ENCODE measurements around the gene NHEJ1.

The NHEJ1 gene

DNA sequence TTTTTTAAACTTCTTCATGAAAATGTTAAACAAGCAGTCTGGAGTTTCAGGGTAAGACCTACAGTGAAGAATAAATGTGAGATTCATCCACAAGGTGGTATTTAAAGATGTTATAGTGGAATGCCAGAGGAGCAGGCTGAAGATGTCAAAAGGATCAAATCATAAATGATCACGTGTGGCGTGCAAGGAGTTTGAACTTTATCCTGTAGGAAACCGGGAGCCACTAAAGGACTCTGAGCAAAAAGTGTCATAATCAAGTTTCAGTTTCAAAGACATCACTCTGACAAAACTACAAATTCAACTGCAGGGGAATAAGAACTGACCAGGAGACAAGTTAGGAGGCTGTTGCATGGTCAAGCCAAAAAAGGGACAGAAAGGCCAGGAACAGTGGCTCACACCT, 19.9 kb downstream of the NHEJ1 start:
- Histone ChIP-seq H3K9ac (ENCODE audit: low read depth in 1 of 2, low read length in 2 of 2) (no peak overlapping the region), H3K27ac (ENCODE audit: low read depth, low read length) (no peak overlapping the region), H3K36me3 (ENCODE audit: control insufficient read depth in 1 of 2, insufficient read depth in 2 of 2, low read length in 2 of 2) (peaks cover 14 to 46% of the 10 kb centered on the region in 2 donors), H3K4me3 (ENCODE audit: low read depth in 1 of 2, low read length in 2 of 2) (no peak overlapping the region), H3K9me3 (ENCODE audit: control insufficient read depth in 1 of 2, low read length in 2 of 2) (no peaks in the 10 kb centered on the region), H3K4me1 (ENCODE audit: control insufficient read depth in 1 of 2, insufficient read depth in 2 of 2, low read length in 2 of 2) (peaks cover 0 to 9% of the 10 kb centered on the region in 2 donors), H3K27me3 (ENCODE audit: control insufficient read depth in 1 of 2, insufficient read depth in 2 of 2, low read length in 2 of 2) (no peaks in the 10 kb centered on the region)

- Histone ChIP-seq H3K36me3 (ENCODE audit: control insufficient read depth in 1 of 2, insufficient read depth in 2 of 2, low read length in 2 of 2) (peaks cover 2 to 3% of the 10 kb centered on the region in 2 donors), H3K4me1 (ENCODE audit: control insufficient read depth in 1 of 2, insufficient read depth in 2 of 2, low read length in 2 of 2) (peaks cover 0 to 3% of the 10 kb centered on the region in 2 donors), H3K27ac (ENCODE audit: low read depth, low read length) (no peak overlapping the region), H3K9ac (ENCODE audit: low read depth in 1 of 2, low read length in 2 of 2) (no peak overlapping the region), H3K4me3 (ENCODE audit: low read depth in 1 of 2, low read length in 2 of 2) (no peak overlapping the region), H3K9me3 (ENCODE audit: control insufficient read depth in 1 of 2, low read length in 2 of 2) (no peaks in the 10 kb centered on the region), H3K27me3 (ENCODE audit: control insufficient read depth in 1 of 2, insufficient read depth in 2 of 2, low read length in 2 of 2) (no peaks in the 10 kb centered on the region)
Measured at GRCh38 chr2:219133976-219134375, 26.6 kb downstream of the NHEJ1 start.

DNA sequence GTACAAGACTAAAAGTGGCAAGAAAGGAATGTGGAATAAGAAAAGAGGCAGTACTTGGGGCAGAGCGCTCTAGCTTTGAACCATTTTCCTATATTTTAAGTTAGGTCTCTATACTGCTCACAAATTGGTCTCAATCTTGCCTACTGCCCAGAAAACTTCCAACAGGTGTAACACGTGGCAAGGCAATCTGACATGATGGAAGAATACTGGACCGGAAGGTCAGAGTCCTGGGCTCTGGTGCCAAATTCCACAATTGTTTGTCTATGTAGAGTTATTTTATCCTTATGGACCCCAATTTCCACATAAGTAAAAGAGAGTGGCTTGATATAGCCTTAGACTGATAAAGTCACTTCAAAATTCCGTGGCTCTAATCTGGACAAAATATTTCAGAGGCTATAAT, 28.9 kb downstream of the NHEJ1 start:
- Histone ChIP-seq H3K9me3 (ENCODE audit: control insufficient read depth in 1 of 2, low read length in 2 of 2) (no peaks in the 10 kb centered on the region), H3K9ac (ENCODE audit: low read depth in 1 of 2, low read length in 2 of 2) (no peak overlapping the region), H3K4me1 (ENCODE audit: control insufficient read depth in 1 of 2, insufficient read depth in 2 of 2, low read length in 2 of 2) (peaks cover 17 to 25% of the 10 kb centered on the region in 2 donors), H3K4me3 (ENCODE audit: low read depth in 1 of 2, low read length in 2 of 2) (no peak overlapping the region), H3K36me3 (ENCODE audit: control insufficient read depth in 1 of 2, insufficient read depth in 2 of 2, low read length in 2 of 2) (peaks cover 0 to 2% of the 10 kb centered on the region in 2 donors), H3K27me3 (ENCODE audit: control insufficient read depth in 1 of 2, insufficient read depth in 2 of 2, low read length in 2 of 2) (no peaks in the 10 kb centered on the region), H3K27ac (ENCODE audit: low read depth, low read length) (no peak overlapping the region)

DNA sequence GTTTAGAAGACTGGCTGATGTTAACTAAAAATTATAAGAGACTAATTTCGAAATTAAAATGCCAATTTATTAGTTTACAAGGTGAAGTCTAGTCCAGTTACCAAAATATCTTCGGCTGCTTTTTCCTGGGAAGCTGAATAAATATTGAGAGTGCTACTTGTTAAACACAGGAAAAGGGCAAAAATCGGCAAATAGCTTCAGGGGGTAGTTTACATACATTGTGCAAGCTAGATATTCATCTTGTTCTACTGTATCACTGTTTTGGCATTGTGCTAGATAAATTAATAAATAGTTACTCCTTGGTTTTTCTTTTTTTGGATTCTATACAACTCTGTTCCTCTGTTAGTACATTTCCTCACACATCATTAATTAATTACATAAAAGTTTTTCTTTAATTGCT, 29.3 kb downstream of the NHEJ1 start:
- H3K36me3 ChIP-seq (ENCODE audit: control insufficient read depth in 1 of 2, insufficient read depth in 2 of 2, low read length in 2 of 2): peaks cover 0 to 2% of the 10 kb centered on the region in 2 donors
- H3K4me1 ChIP-seq (ENCODE audit: control insufficient read depth in 1 of 2, insufficient read depth in 2 of 2, low read length in 2 of 2): peaks cover 20 to 29% of the 10 kb centered on the region in 2 donors
- H3K27ac ChIP-seq (ENCODE audit: low read depth, low read length): no peak overlapping the region
- no peaks in the 10 kb centered on the region for H3K27me3 ChIP-seq (ENCODE audit: control insufficient read depth in 1 of 2, insufficient read depth in 2 of 2, low read length in 2 of 2)
- H3K9ac ChIP-seq (ENCODE audit: low read depth in 1 of 2, low read length in 2 of 2): no peak overlapping the region
- H3K9me3 ChIP-seq (ENCODE audit: control insufficient read depth in 1 of 2, low read length in 2 of 2): no peaks in the 10 kb centered on the region
- H3K4me3 ChIP-seq (ENCODE audit: low read depth in 1 of 2, low read length in 2 of 2): no peak overlapping the region

GRCh38 chr2:219129589-219129988, 31.0 kb downstream of the NHEJ1 start:
- peaks cover 0 to 2% of the 10 kb centered on the region in 2 donors for H3K36me3 ChIP-seq (ENCODE audit: control insufficient read depth in 1 of 2, insufficient read depth in 2 of 2, low read length in 2 of 2)
- H3K27me3 ChIP-seq (ENCODE audit: control insufficient read depth in 1 of 2, insufficient read depth in 2 of 2, low read length in 2 of 2): no peaks in the 10 kb centered on the region
- no peak overlapping the region for H3K4me3 ChIP-seq (ENCODE audit: low read depth in 1 of 2, low read length in 2 of 2)
- H3K27ac ChIP-seq (ENCODE audit: low read depth, low read length): no peak overlapping the region
- peaks cover 37 to 46% of the 10 kb centered on the region in 2 donors for H3K4me1 ChIP-seq (ENCODE audit: control insufficient read depth in 1 of 2, insufficient read depth in 2 of 2, low read length in 2 of 2)
- H3K9ac ChIP-seq (ENCODE audit: low read depth in 1 of 2, low read length in 2 of 2): no peak overlapping the region
- H3K9me3 ChIP-seq (ENCODE audit: control insufficient read depth in 1 of 2, low read length in 2 of 2): no peaks in the 10 kb centered on the region

GRCh38 chr2:219128396-219128795, 32.2 kb downstream of the NHEJ1 start:
- no peak overlapping the region for H3K27ac ChIP-seq (ENCODE audit: low read depth, low read length)
- H3K4me1 ChIP-seq (ENCODE audit: control insufficient read depth in 1 of 2, insufficient read depth in 2 of 2, low read length in 2 of 2): peaks cover 48 to 58% of the 10 kb centered on the region in 2 donors

GRCh38 chr2:219127037-219127635, 33.5 kb downstream of the NHEJ1 start:
- Histone ChIP-seq H3K4me3 (ENCODE audit: low read depth in 1 of 2, low read length in 2 of 2) (no peak overlapping the region), H3K27ac (ENCODE audit: low read depth, low read length) (peak overlapping the region; percentile 23), H3K36me3 (ENCODE audit: control insufficient read depth in 1 of 2, insufficient read depth in 2 of 2, low read length in 2 of 2) (no peaks in the 10 kb centered on the region), H3K9ac (ENCODE audit: low read depth in 1 of 2, low read length in 2 of 2) (no peak overlapping the region), H3K27me3 (ENCODE audit: control insufficient read depth in 1 of 2, insufficient read depth in 2 of 2, low read length in 2 of 2) (no peaks in the 10 kb centered on the region), H3K9me3 (ENCODE audit: control insufficient read depth in 1 of 2, low read length in 2 of 2) (no peaks in the 10 kb centered on the region), H3K4me1 (ENCODE audit: control insufficient read depth in 1 of 2, insufficient read depth in 2 of 2, low read length in 2 of 2) (peaks cover 61 to 71% of the 10 kb centered on the region in 2 donors)

More at GRCh38 chr2:219128396-219128795, 32.2 kb downstream of the NHEJ1 start:
- Histone ChIP-seq H3K9me3 (ENCODE audit: control insufficient read depth in 1 of 2, low read length in 2 of 2) (no peaks in the 10 kb centered on the region), H3K27me3 (ENCODE audit: control insufficient read depth in 1 of 2, insufficient read depth in 2 of 2, low read length in 2 of 2) (no peaks in the 10 kb centered on the region), H3K36me3 (ENCODE audit: control insufficient read depth in 1 of 2, insufficient read depth in 2 of 2, low read length in 2 of 2) (no peaks in the 10 kb centered on the region), H3K4me3 (ENCODE audit: low read depth in 1 of 2, low read length in 2 of 2) (no peak overlapping the region), H3K9ac (ENCODE audit: low read depth in 1 of 2, low read length in 2 of 2) (no peak overlapping the region)

- Histone ChIP-seq H3K4me3 (ENCODE audit: low read depth in 1 of 2, low read length in 2 of 2) (no peak overlapping the region), H3K27me3 (ENCODE audit: control insufficient read depth in 1 of 2, insufficient read depth in 2 of 2, low read length in 2 of 2) (no peaks in the 10 kb centered on the region), H3K27ac (ENCODE audit: low read depth, low read length) (peak overlapping the region; percentile 23), H3K9ac (ENCODE audit: low read depth in 1 of 2, low read length in 2 of 2) (no peak overlapping the region), H3K4me1 (ENCODE audit: control insufficient read depth in 1 of 2, insufficient read depth in 2 of 2, low read length in 2 of 2) (peaks cover 66 to 75% of the 10 kb centered on the region in 2 donors), H3K9me3 (ENCODE audit: control insufficient read depth in 1 of 2, low read length in 2 of 2) (no peaks in the 10 kb centered on the region), H3K36me3 (ENCODE audit: control insufficient read depth in 1 of 2, insufficient read depth in 2 of 2, low read length in 2 of 2) (no peaks in the 10 kb centered on the region)
Measured at GRCh38 chr2:219126555-219126954, 34.1 kb downstream of the NHEJ1 start.

DNA sequence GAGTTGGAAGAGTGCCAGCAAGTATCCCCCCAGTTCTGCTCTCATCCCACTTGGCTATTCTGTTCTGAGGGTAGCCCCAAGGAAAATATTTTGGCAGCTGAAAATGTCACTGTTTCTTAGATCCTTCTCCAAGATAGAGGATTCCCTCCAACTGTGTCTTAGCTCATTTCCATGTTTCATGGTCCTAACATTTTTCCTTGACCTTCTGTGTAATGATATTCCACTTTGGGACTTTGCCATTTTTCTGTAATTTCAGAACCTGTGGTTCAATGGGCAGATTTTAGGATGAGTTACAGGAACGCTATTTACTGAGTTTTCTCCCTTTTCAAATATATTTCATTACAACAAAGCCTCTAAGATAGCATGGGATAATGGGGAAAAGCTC, 34.7 kb downstream of the NHEJ1 start:
- Histone ChIP-seq H3K36me3 (ENCODE audit: control insufficient read depth in 1 of 2, insufficient read depth in 2 of 2, low read length in 2 of 2) (no peaks in the 10 kb centered on the region), H3K4me1 (ENCODE audit: control insufficient read depth in 1 of 2, insufficient read depth in 2 of 2, low read length in 2 of 2) (peaks cover 69 to 75% of the 10 kb centered on the region in 2 donors), H3K27ac (ENCODE audit: low read depth, low read length) (peak overlapping the region; percentile 23), H3K9me3 (ENCODE audit: control insufficient read depth in 1 of 2, low read length in 2 of 2) (no peaks in the 10 kb centered on the region), H3K4me3 (ENCODE audit: low read depth in 1 of 2, low read length in 2 of 2) (no peak overlapping the region), H3K9ac (ENCODE audit: low read depth in 1 of 2, low read length in 2 of 2) (peak overlapping the region in 1 of 2 donors; percentile 31), H3K27me3 (ENCODE audit: control insufficient read depth in 1 of 2, insufficient read depth in 2 of 2, low read length in 2 of 2) (no peaks in the 10 kb centered on the region)

DNA sequence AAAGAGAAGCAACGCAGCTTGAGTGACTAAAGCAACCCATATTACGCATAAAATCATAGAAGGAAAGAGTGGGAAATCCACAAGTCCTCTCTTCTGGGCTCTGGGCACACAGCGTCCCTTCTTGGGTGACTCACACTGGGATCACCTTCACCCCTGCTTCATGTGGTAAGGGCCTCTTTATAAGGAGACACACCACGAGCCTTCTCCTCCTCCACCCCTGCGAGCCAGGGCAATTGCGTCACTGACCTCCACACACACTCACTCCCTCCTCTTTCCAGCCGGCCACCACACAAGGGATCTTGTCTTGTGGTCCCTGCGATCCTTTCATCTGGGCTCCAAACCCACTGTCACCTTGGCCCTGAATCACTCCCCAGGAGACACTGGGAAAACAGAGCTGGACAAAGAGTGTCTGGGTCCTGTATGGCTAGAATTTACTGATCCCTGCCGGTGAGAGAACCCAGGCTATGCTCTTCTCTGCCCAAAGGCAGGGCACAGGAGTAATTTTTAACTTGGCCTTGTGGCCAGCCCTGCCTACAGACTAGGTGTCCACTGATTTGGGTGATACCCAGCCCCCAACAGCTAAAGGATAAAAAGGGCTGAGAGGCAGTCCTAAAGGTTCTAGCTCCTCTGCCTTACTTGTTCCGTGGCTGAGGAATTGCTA, 35.3 kb downstream of the NHEJ1 start:
- Histone ChIP-seq H3K36me3 (ENCODE audit: control insufficient read depth in 1 of 2, insufficient read depth in 2 of 2, low read length in 2 of 2) (no peaks in the 10 kb centered on the region), H3K9ac (ENCODE audit: low read depth in 1 of 2, low read length in 2 of 2) (peak overlapping the region in 1 of 2 donors; percentile 31), H3K4me3 (ENCODE audit: low read depth in 1 of 2, low read length in 2 of 2) (no peak overlapping the region), H3K27ac (ENCODE audit: low read depth, low read length) (peak overlapping the region; percentile 23), H3K4me1 (ENCODE audit: control insufficient read depth in 1 of 2, insufficient read depth in 2 of 2, low read length in 2 of 2) (peaks cover 69 to 75% of the 10 kb centered on the region in 2 donors), H3K9me3 (ENCODE audit: control insufficient read depth in 1 of 2, low read length in 2 of 2) (no peaks in the 10 kb centered on the region), H3K27me3 (ENCODE audit: control insufficient read depth in 1 of 2, insufficient read depth in 2 of 2, low read length in 2 of 2) (no peaks in the 10 kb centered on the region)
